ENCODE results near the gene SREBF2.

SREBF2 gene

DNA sequence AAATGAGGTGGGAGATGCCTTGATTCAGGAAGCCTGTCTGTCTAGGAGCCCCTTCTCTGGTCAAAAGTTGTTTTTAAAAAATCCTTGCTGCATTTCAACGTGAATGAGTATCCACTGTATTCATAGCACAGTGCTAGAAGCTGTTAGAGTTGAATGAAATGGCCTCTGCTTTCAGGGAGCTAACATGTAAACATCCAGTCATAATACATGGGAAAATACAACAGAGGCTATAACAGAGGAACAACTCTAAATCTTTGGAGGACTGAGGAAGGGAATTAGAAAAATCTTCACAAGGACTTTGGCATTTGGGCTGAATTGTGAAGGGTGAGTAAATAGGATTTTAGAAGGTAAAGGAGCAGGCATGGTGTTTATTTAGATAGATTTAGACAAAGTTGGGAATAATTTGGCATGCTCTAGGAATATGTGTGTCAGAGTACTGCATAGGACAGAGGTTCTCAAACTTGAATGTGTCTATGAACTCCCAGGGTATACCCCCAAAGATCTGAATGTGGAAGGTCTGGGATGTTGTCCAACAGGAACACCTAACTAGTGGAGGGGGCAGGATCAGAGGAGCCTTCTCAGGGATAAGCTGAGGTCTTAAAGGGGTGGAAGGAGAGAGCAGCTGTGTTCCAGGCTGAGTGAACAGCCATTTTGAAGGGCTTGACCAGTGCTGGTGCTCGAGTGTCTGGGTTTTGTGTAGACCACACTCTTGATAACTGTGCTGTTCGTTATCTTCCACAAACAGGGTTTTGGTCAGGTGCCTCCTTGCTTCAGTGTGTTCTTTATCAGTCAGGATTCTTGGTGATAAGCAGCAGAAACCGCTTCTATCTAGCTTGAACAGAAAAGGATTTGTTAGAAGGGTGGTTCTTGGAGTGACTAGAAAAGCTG lies 12.7 kb downstream of the SREBF2 start:
- Histone ChIP-seq H3K27ac (replicated peaks) (no peak overlapping the region), H3K4me3 (replicated peaks; ENCODE audit: insufficient read depth, low read length) (no peak overlapping the region), H3K27me3 (ENCODE audit: insufficient read depth, poor library complexity, severe bottlenecking) (no peaks in the 10 kb centered on the region)
- DNase-seq (ENCODE audit: low read depth in 1 of 2, low spot score in 1 of 2): no peak
- TF ChIP-seq GABPA (IDR thresholded peaks at IDR 0.05; ENCODE audit: low read depth): no peak
- no peak for TF ChIP-seq REST (IDR thresholded peaks at IDR 0.05; ENCODE audit: insufficient replicate concordance, low read depth)
- TF ChIP-seq POLR2AphosphoS5 (IDR thresholded peaks at IDR 0.05; ENCODE audit: low read depth): no peak
- TF ChIP-seq, protein P1, sequence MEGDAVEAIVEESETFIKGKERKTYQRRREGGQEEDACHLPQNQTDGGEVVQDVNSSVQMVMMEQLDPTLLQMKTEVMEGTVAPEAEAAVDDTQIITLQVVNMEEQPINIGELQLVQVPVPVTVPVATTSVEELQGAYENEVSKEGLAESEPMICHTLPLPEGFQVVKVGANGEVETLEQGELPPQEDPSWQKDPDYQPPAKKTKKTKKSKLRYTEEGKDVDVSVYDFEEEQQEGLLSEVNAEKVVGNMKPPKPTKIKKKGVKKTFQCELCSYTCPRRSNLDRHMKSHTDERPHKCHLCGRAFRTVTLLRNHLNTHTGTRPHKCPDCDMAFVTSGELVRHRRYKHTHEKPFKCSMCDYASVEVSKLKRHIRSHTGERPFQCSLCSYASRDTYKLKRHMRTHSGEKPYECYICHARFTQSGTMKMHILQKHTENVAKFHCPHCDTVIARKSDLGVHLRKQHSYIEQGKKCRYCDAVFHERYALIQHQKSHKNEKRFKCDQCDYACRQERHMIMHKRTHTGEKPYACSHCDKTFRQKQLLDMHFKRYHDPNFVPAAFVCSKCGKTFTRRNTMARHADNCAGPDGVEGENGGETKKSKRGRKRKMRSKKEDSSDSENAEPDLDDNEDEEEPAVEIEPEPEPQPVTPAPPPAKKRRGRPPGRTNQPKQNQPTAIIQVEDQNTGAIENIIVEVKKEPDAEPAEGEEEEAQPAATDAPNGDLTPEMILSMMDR (IDR thresholded peaks at IDR 0.05; ENCODE audit: insufficient read depth, low read length): no peak
- no peak for TF ChIP-seq SPI1 (IDR thresholded peaks at IDR 0.05; ENCODE audit: borderline replicate concordance, low read depth)

DNA sequence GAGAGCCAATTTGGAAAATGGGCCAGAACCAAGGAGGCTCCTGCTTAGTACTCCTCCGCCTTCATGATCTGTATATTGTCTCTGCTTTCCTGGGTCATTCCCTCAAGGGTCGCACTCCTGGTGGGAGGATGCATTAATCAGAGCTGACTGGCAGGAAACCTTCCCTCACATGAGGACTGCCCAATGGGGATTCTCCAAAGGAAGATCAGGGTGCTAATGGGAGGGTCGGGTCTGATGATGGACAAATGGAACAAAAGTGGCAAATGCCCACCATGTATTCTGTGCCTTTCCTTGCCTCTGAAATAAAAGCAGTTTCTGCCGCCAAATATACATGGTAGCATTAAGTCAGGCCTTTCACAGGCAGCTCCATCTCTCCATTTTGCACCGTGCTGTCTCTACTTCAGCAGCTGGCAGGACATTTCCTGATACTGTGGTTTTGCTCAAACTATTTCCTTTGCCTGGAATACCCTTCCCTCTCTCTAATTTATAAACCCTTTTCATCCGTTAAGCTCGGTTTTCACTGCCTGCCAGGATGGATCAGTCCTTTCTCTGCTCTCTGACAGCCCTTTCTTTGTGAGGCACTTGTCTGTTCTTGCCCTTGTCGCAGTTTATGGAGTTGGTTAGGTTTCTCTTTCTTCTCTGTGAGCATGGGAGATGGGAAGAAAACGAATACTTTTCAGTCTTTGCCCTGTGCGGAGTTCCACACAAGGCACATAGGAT lies 13.5 kb downstream of the SREBF2 start:
- no peaks in the 10 kb centered on the region for H3K27me3 ChIP-seq (ENCODE audit: insufficient read depth, poor library complexity, severe bottlenecking)
- H3K27ac ChIP-seq (replicated peaks): no peak overlapping the region
- DNase-seq (ENCODE audit: low read depth in 1 of 2, low spot score in 1 of 2): no peak
- no peak for TF ChIP-seq GABPA (IDR thresholded peaks at IDR 0.05; ENCODE audit: low read depth)
- no peak for TF ChIP-seq POLR2AphosphoS5 (IDR thresholded peaks at IDR 0.05; ENCODE audit: low read depth)
- no peak for TF ChIP-seq REST (IDR thresholded peaks at IDR 0.05; ENCODE audit: insufficient replicate concordance, low read depth)
- no peak for TF ChIP-seq SPI1 (IDR thresholded peaks at IDR 0.05; ENCODE audit: borderline replicate concordance, low read depth)
- TF ChIP-seq, protein P1 (IDR thresholded peaks at IDR 0.05; ENCODE audit: insufficient read depth, low read length): no peak
- H3K4me3 ChIP-seq (replicated peaks; ENCODE audit: insufficient read depth, low read length): no peak overlapping the region

- DNase-seq (ENCODE audit: low read depth in 1 of 2, low spot score in 1 of 2): no peak
- Histone ChIP-seq H3K4me3 (replicated peaks; ENCODE audit: insufficient read depth, low read length) (no peak overlapping the region), H3K27ac (replicated peaks) (no peak overlapping the region), H3K27me3 (ENCODE audit: insufficient read depth, poor library complexity, severe bottlenecking) (no peaks in the 10 kb centered on the region)
- TF ChIP-seq SPI1 (IDR thresholded peaks at IDR 0.05; ENCODE audit: borderline replicate concordance, low read depth): no peak
- TF ChIP-seq REST (IDR thresholded peaks at IDR 0.05; ENCODE audit: insufficient replicate concordance, low read depth): no peak
- TF ChIP-seq, protein P1 (IDR thresholded peaks at IDR 0.05; ENCODE audit: insufficient read depth, low read length): no peak
- no peak for TF ChIP-seq POLR2AphosphoS5 (IDR thresholded peaks at IDR 0.05; ENCODE audit: low read depth)
- TF ChIP-seq GABPA (IDR thresholded peaks at IDR 0.05; ENCODE audit: low read depth): no peak
Observed at GRCh38 chr22:41847300-41847699, 14.4 kb downstream of the SREBF2 start.

All from HL-60 (cell line).